Ureter (tissue), 1 donor: ENCODE results near the gene NOTUM. TPM values are rescaled to one million over a fixed set of nuclear protein-coding genes. Genes with fewer than 3 reads are reported as not detected.

Experiments used
- DNase-seq: peaks from one replicate; pipeline ENCODE4 v3.0.0-alpha.2; 2020; ENCODE audit warnings: low spot score
- total RNA-seq: library from RNA; stranded (reverse); gene quantifications from one replicate; pipeline ENCODE4 v1.2.4, GENCODE V29; 2023
- donor health status: DM: yes; HTN: yes; CAD: no.

The NOTUM gene
- total RNA-seq = 4.0 TPM

- DNase-seq = no peak
These were observed at the start of gene NOTUM for GRCh38 chr17:81961087-81961511. Gene NOTUM (minus strand): TSS chr17:81961187. CDS start chr17:81960909, 278 bp downstream.

DNA sequence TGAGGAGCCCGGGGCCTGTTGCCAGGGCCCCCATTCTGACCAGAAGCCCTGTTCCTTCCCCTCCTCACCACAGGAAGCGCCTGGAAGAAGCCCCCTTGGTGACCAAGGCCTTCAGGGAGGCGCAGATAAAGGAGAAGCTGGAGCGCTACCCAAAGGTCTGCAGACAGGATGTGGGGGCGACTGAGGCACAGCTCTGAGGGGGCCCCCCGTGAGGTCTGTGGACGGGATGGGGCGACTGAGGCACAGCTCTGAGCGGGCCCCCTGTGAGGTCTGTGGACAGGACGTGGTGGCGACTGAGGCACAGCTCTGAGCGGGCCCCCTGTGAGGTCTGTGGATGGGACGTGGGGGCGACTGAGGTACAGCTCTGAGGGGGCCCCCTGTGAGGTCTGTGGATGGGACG is 48.4 kb upstream of the NOTUM start:
- no peak for DNase-seq

- no peak for DNase-seq
These were observed 48.0 kb upstream of the NOTUM start for GRCh38 chr17:82008941-82009405.

DNA sequence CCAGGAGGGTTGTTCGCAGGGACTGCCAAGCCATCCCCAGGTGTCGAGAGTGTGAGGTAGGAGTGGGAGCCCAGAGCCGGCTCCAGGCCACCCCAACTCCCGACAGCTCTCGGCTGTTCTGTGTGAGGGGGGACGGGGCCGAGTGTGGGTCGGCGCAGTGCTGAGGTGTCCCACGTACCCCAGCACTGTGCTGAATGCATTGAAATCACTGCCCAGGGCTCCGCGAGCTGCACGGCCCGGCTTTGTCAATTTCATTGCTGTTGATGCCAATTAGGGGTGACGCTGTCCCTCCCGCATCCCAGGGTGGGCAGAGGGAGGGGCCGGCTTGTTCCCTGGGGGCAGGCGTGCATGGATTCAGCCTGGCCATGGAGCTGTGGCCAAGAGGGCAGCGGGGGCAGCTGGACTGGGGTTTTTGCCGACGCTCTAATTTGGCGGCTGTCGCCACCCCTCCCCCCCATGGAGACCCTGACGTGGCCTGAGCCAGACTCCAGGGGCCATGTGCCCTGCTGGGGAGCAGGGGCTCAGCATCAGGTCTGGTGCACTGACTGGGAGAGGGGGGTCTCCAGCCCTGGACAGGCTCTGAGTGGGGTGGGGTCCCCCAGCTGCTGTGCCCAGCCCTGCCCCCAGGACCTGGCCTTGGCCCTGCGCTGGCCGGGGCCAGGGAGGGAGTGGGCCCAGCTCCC is 47.4 kb upstream of the NOTUM start:
- DNase-seq = no peak

DNA sequence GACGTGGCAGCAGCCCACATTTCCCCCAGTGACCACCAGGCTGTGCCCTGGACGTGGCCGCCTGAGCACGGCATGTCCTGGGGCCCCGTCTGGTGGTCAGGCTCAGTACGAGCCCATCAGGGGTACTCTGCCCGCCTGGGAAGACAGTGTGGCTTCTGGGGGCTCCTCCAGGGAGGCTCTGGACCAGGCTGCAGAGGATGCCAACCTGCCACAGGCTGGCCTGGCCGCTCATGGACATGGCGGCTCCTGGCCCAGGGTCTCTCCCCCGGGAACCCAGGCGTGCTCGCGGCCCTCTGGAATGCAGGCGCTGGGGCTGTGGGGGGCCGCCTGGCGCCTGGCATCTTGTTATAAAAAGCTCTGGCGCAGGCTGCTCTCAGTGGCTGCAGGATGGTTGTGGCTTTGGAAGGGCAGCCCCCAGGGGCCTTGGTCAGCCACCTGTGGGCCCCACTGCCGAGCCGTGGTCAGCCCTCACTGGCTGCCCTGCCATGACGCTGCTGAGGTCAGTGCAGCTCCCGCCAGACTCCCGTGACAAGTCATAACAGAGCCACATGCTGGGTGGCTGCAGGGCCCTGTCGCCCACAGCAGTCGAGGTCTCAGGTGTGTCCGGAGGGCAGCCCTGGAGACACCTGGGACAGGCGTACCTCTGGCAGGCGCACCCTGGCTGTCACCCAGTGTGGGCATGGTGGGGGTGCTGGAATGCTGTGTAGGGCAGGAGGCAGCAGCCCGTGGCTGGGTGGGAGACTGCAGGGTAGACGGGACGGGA is 46.7 kb upstream of the NOTUM start:
- no peak for DNase-seq

DNA sequence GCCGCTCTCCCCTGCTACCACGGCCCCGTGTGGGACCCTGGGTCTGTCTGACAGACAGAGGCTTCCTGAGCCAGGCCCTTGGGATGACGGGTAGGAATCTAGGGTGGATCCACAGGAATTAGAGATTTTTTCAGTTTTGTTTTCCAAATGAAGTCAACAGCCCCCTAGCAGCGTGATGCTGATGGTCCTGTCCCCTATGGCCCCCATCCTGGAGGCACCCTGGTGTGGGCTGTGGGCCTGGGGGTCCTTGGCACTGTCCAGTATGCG is 46.2 kb upstream of the NOTUM start:
- no peak for DNase-seq

GRCh38 chr17:82006468-82007227 is 45.7 kb upstream of the NOTUM start:
- no peak for DNase-seq

DNA sequence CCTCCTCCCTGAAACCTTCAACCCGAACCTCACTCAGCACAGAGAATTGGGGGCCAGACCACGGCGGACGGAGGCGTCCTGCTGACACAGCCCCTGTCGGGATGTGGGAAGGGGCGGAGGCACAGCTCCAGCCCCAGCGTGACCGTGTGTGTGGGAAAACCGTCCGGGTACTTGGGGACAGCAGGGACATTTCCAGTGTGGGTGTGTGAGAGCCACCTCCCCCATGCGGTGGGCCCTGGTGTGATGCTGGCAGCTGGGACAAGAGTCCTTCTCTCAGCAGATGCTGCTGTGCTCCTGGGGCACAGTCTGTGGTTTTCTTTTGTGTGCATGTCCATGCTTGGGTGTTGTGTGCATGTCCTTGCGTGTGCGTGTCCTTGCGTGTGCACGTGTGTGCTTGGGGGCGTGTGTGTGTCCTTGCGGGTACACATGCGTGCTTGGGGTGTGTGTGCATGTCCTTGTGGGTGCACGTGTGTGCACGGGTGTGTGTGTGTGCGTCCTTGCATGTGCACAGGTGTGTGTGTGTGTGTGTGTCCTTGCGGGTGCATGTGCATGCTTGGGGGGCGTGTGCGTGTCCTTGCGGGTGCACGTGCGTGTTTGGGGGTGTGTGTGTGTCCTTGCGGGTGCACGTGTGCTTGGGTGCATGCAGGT is 44.8 kb upstream of the NOTUM start:
- DNase-seq = no peak

DNA sequence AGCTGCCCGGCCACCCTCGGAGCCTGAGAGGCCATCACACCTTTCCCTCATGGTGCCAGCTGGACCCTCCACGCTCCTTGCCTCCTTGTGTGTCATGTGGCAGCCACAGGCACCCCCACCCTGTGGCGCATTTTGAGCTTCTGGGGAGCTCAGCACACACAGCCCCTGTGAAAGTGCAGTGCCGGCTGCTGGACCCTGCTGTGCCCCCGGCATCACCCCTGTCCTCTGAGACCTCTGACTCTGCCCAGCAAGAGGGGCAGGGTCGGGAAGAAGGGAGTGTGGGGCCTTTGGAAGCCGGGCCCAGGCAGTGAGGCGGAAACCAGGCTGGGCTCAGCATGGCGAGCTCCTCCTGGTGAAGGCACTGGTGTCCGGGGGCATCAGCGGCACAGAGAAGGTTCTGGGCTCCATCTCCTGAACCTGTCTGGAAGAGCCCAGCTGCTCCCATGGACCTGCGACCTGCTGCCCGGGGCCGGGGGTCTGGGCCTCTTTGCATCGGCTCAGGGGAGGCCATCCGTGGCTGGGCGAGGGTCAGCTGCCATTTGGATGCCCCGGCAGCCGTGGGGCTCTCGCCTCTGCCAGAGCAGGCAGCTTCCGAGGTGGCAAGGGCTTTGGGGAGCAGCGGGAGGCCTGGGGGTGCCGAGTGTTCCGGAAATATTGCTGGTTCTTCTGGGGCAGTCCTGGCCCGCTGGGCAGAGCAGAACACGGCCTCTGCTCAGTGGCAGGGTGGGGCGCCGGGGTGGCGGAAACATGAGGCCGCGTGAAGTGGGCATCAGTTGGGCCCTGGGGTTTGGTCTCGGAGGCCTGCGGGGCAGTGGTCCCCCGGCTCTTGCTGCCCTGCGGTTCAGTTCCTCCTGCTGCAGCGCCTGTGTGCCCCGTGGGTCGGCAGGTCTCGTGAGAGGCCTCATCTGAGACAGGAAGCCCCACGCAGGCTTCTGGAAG is 43.8 kb upstream of the NOTUM start:
- DNase-seq = no peak

- DNase-seq = peak; percentile 79
These were observed 42.7 kb upstream of the NOTUM start for GRCh38 chr17:82003411-82004381.

DNA sequence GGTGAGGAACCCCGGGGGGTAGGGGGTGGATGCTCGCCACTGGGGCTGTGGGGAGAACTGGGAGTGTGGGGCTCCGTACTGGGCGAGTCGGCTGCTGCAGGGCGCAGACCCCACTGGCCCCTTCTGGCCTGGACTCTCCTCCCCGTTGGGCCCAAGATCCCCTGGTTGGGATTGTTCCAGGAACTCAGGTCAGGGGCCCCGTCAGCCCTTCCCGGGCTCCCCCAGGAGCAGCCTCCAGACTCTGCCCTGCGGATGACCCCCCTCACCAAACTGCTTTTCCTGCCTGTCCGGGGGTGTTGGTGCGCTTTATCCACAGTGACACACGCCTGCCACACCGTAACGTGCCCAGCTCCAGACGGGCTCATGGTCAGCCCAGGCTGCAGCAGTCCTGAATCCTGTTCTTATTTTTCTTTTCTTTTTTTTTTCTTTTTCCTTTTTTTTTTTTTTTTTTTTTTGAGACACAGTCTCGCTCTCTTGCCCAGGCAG is 40.6 kb upstream of the NOTUM start:
- no peak for DNase-seq

DNA sequence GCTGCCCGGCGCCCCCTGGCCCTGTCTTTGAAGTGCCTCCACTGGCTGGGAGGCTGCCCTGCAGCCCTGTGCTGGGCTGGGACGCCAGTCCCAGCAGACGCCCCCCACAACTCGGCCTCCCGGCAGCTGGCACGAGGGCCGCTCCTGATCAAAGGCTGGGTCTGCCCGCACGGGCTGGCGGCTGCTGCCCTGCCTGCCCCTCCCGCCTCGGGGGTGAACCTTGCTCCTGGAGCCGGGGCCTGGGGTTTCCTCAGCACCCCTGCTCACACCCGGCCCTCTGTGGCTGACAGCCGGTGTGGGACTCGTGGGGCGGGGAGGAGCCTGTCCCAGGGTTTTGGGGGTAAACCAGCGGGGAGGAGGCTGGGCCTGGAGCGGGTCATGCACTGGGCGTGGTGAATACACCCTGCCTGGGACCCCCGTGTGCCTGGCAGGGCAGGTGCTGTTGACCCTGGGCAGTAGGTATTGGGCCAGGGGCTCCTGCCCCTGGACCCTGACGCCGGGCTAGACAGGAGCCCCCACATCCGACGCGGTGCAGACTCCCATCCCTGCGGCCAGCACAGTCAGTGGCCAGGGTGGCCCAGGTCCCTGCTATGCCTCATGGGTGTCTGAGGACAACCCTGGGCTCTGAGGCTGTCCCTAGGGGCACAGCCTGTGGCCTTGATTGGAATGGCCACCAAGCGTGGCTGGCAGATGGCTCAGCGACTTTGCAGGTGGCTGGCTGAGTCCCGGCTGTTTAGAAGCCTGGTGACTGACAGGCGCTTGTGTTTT is 40.0 kb upstream of the NOTUM start:
- DNase-seq = no peak

DNA sequence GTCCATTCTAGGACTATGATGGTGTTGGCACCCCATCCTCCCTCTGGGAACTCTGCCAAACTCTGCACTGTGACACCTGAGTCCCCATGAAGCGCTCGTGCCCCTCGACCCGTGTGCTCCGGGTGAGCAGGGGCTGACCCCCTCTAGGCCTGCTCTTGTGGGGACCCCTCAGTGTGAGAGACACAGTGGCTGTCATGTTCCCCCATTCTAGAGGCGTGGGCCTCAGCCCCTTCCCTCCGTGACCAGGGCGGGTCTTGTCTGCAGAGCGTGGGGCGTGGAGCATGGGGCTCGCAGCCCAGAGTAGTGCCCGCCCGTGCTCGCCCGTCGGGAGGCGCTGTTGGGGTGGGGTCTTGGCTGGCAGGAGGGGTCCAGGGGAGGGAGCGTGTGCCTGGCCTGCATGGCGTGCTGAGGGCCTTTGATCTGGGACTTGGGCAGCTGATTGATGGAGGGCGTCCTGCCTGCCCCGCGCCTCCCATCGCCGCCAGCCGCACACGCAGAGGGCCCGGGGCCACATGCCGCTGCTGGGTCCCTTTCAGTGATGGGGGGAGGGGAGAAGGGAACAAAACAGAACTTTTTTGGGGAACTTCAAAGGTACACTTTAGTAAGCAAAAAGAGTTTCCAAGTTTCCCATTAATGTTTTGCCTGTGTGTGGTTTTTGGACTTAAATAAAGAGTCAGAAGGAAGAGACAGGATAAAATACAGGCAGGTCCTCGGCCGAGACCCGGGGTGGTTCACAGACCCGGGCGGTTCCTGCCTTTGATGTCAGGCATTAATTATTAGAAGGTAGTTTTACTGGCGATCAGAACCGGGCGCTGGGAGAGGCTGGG is 39.2 kb upstream of the NOTUM start:
- no peak for DNase-seq

DNA sequence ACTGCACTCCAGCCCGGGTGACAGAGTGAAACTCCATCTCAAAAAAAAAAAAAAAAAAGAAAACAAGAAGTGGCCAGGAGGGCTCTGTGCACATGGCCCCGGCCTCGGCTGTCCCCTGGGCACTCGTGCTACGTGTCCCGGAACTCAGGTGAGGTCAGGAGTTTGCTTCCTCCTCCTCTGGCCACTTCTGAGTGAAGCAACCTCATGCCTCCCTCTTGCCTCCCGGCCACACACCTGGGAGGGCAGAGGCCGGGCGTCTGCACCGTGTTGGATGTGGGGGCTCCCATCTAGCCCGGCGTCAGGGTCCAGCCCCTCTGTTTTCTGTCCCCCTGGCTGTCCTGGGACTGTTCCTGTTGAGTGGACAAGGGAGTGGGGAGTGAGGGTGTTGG is 38.6 kb upstream of the NOTUM start:
- DNase-seq = no peak

GRCh38 chr17:81998691-81999438 is 37.9 kb upstream of the NOTUM start:
- DNase-seq = no peak

DNA sequence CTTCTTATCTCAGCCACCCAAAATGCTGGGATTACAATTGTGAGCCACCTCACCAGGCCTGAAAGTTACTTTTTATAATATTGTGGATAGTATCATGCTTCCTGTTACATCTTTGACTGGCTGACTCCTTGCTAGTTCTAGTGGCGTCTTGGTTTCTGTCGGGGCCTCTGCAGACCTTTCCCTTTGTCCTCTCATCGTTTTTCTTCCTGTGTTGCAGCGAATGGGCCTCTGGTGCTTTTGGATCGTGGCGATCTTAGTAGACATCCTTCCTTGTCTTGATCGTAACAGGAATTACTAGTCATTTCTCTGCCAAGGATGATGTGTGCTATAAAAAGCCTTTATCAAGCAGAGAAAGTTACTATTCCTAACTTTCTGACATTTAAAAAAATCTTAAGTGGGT is 37.2 kb upstream of the NOTUM start:
- no peak for DNase-seq

- DNase-seq = no peak
These were observed 35.9 kb upstream of the NOTUM start for GRCh38 chr17:81996757-81997441.
